BLaER1 (cell line): Measurements from ENCODE around the gene HDAC2.
"Not testable (repeated sequence)": the region's sequence is repeated elsewhere in the genome, so short reads cannot be mapped to it uniquely, and the experiment has no call there.

Experiments
- H3K27ac ChIP-seq: shearing (Covaris generic); formaldehyde crosslinking; 2 replicates; pipeline ENCODE4 v1.8.1; 2022
- H3K27me3 ChIP-seq: shearing (Covaris generic); formaldehyde crosslinking; 2 replicates; pipeline ENCODE4 v1.8.1; 2022
- H3K36me3 ChIP-seq: shearing (Covaris generic); formaldehyde crosslinking; 2 replicates; pipeline ENCODE4 v1.8.1; 2022
- H3K4me1 ChIP-seq: shearing (Covaris generic); formaldehyde crosslinking; 2 replicates; pipeline ENCODE4 v1.8.1; 2022
- H3K4me2 ChIP-seq: shearing (Covaris generic); formaldehyde crosslinking; 2 replicates; pipeline ENCODE4 v1.8.1; 2022
- H3K4me3 ChIP-seq: shearing (Covaris generic); formaldehyde crosslinking; 2 replicates; pipeline ENCODE4 v1.8.1; 2022
- H3K9ac ChIP-seq: shearing (Covaris generic); formaldehyde crosslinking; 2 replicates; pipeline ENCODE4 v1.8.1; 2022
- H3K9me3 ChIP-seq: shearing (Covaris generic); formaldehyde crosslinking; 2 replicates; pipeline ENCODE4 v1.8.1; 2022
- H4K20me1 ChIP-seq: shearing (Covaris generic); formaldehyde crosslinking; 2 replicates; pipeline ENCODE4 v1.8.1; 2022
- Cebpa-rat ChIP-seq: shearing (Covaris generic); IDR thresholded peaks from 2 replicates; pipeline ENCODE4 v1.8.1; 2022

Gene HDAC2

DNA sequence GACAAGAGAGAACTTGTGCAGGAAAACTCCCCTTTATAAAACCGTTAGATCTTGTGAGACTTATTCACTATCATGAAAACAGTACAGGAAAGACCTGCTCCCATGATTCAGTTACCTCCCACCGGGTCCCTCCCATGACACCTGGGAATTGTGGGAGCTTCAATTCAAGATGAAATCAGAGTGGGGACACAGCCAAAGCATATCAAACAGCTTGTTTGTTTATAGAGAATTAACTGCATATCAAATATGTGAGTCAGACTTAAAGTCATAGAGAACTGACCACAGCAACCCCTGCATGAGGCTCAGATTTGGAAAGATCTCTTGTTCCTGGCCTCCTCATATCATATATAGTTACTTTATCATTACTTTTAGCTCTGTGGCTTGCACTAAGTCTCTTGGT, 29.1 kb upstream of the HDAC2 start:
- Histone ChIP-seq H3K4me1 (no peaks in the 10 kb centered on the region), H3K27me3 (no peaks in the 10 kb centered on the region), H3K4me3 (no peak overlapping the region), H3K4me2 (no peak overlapping the region), H3K9me3 (0 out of 2 replicates have a peak, but pooled peaks cover 6% of the 10 kb centered on the region), H3K9ac (no peak overlapping the region), H3K36me3 (no peaks in the 10 kb centered on the region), H4K20me1 (no peaks in the 10 kb centered on the region), H3K27ac (no peak overlapping the region)
- TF ChIP-seq Cebpa-rat: no peak

DNA sequence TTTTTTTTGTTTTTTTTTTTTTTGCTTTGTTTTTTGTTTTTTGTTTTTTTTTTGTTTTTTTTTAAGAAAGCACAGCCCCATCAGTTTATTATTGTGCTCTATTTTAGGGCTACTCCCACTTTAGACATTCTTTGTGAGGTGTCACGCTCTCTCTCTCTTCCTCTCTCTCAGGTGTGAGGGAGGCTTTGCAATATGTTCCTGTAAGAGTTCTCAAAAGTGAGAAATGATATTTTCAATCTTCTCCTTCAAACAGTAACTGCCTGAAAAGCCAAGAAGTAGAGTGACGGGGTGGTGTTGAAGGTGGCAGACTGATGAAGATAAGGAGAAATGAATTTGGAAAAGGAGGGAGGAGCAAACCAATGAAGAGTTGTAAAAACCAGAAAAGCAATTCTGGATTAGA, 28.3 kb upstream of the HDAC2 start:
- H4K20me1 ChIP-seq: no peaks in the 10 kb centered on the region
- no peaks in the 10 kb centered on the region for H3K4me1 ChIP-seq
- no peak for TF ChIP-seq Cebpa-rat
- H3K36me3 ChIP-seq: no peaks in the 10 kb centered on the region
- no peak overlapping the region for H3K4me2 ChIP-seq
- H3K27me3 ChIP-seq: no peaks in the 10 kb centered on the region
- no peak overlapping the region for H3K27ac ChIP-seq
- no peak overlapping the region for H3K4me3 ChIP-seq
- H3K9me3 ChIP-seq: 0 out of 2 replicates have a peak, but pooled peaks cover 6% of the 10 kb centered on the region
- H3K9ac ChIP-seq: no peak overlapping the region

DNA sequence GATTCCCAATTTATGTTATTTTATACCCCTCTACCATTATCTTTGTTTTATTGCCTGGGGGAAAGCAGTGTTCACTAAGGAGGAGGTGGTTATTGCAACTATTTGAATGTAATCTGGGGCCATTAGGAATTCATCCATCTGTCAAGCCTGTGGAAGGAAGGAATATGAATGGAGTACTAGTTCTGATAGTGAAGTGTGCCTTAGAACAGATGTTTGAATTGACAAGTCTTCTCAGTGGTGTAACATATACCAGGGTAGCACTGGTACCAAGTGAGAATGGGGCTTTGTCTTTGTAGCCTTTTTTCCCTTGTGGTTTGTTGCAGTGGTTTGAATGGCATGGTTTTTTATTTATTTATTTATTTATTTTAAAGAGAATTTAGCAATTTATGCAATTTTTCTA, 27.9 kb upstream of the HDAC2 start:
- no peak overlapping the region for H3K4me2 ChIP-seq
- H3K4me1 ChIP-seq: no peaks in the 10 kb centered on the region
- H3K9ac ChIP-seq: no peak overlapping the region
- no peaks in the 10 kb centered on the region for H3K27me3 ChIP-seq
- no peaks in the 10 kb centered on the region for H3K36me3 ChIP-seq
- H4K20me1 ChIP-seq: no peaks in the 10 kb centered on the region
- H3K4me3 ChIP-seq: no peak overlapping the region
- no peak for TF ChIP-seq Cebpa-rat
- H3K27ac ChIP-seq: no peak overlapping the region
- 0 out of 2 replicates have a peak, but pooled peaks cover 6% of the 10 kb centered on the region for H3K9me3 ChIP-seq

DNA sequence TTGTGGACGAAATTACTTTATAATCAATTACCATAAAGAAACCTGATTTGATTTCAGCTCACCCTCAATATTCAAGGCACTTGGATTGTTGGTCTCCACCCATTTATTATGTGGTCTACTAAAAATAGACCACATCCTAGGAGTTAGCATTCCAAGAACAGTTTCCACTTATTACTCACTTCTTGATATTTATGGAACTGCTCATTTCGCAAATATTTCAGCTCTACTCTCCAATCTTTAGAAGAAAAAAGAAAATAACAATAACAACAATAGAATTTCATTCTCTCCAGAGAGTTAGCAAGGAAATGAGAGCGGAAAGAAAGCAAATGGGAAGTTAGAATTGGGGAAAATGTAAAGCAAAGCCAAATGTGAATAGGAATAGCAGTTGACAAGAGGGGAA, 26.2 kb upstream of the HDAC2 start:
- Histone ChIP-seq H3K4me2 (no peak overlapping the region), H3K9me3 (0 out of 2 replicates have a peak, but pooled peaks cover 6% of the 10 kb centered on the region), H3K4me1 (no peaks in the 10 kb centered on the region), H3K4me3 (no peak overlapping the region), H3K27ac (no peak overlapping the region), H3K9ac (no peak overlapping the region), H3K27me3 (no peaks in the 10 kb centered on the region), H4K20me1 (no peaks in the 10 kb centered on the region), H3K36me3 (no peaks in the 10 kb centered on the region)
- no peak for TF ChIP-seq Cebpa-rat

DNA sequence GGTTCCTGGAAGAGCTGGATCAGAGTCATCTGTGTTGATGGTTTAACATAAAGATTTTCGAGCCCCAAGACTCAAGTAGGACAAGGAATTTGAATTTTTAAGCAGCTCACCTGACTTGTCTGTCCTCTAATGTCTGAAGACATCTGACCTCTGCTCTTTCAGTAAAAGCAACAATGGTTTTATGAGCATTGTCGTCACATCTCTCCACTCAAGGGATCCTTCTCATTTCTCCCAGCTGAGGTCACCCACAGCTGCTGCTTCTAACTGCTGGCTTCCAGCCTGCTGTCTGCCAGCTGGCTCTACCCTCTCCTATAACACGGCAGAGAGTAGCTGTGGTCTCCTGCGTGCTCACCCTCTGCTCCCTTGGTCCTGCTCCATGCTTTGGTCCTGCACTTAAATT, 24.7 kb upstream of the HDAC2 start:
- Histone ChIP-seq H3K9me3 (0 out of 2 replicates have a peak, but pooled peaks cover 6% of the 10 kb centered on the region), H3K27ac (no peak overlapping the region), H4K20me1 (no peaks in the 10 kb centered on the region), H3K4me1 (no peaks in the 10 kb centered on the region), H3K4me3 (no peak overlapping the region), H3K27me3 (no peaks in the 10 kb centered on the region), H3K36me3 (no peaks in the 10 kb centered on the region), H3K4me2 (no peak overlapping the region), H3K9ac (no peak overlapping the region)
- TF ChIP-seq Cebpa-rat: no peak

DNA sequence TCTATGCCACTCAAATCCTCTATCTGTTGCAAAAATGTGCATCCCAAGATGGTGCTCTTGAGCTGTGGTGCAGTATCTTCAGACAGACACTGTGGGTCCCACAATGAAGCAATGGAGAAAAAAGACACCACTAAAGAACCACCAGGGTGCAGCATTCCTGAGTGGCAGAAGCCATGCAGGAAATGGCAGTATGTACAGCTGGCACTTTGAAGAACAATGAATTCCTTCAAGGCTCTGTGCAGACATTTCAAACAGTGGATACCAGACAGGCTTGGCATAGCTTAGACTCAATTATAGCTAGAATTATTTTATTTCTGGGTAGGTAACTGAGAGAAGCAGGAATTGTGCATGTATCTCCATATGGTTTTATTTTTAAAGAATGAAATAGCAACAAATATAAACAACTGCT, 24.0 kb upstream of the HDAC2 start:
- H3K4me1 ChIP-seq: no peaks in the 10 kb centered on the region
- H3K9ac ChIP-seq: no peak overlapping the region
- no peak for TF ChIP-seq Cebpa-rat
- no peaks in the 10 kb centered on the region for H3K36me3 ChIP-seq
- no peak overlapping the region for H3K27ac ChIP-seq
- no peak overlapping the region for H3K4me2 ChIP-seq
- H3K4me3 ChIP-seq: no peak overlapping the region
- 0 out of 2 replicates have a peak, but pooled peaks cover 5% of the 10 kb centered on the region for H3K9me3 ChIP-seq
- H3K27me3 ChIP-seq: no peaks in the 10 kb centered on the region
- H4K20me1 ChIP-seq: no peaks in the 10 kb centered on the region

DNA sequence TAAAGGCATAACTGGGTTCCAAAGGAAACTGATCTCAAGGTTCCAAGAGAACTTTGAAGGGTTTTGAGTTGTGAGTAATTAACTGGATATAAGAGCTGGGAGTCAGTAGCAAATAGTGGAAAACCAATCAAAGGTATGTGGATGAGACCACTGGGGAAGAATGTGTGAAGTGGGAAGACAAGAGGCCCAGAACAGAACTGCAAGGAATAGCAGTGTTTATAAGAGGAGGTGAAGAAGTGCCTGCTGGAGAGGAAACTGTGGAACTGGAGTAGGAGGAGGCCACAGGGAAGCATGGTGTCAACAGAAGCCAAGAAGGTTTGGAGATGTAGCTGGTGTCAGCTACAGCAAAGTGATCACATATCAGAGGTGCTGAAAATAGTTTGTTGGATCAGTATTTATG, 18.7 kb upstream of the HDAC2 start:
- Histone ChIP-seq H3K27ac (no peak overlapping the region), H3K36me3 (no peaks in the 10 kb centered on the region), H3K4me2 (no peak overlapping the region), H4K20me1 (no peaks in the 10 kb centered on the region), H3K9ac (no peak overlapping the region), H3K4me3 (no peak overlapping the region), H3K9me3 (no peaks in the 10 kb centered on the region), H3K4me1 (no peaks in the 10 kb centered on the region), H3K27me3 (no peaks in the 10 kb centered on the region)
- TF ChIP-seq Cebpa-rat: no peak

DNA sequence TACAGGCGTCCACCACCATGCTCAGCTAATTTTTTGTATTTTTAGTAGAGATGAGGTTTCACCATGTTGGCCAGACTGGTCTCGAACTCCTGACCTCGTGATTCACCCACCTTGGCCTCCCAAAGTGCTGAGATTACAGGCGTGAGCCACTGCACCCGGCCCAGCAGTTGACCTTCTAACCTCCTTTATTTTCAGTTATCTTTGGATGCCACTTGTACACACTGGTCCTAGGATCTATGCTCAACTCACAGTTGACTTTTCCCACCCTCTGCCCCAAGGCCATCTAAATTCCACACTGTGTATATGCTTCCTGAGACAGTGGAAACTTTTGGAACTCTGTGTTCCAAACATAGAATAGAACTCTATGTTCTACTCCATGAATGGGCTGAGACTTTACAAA, 11.7 kb upstream of the HDAC2 start:
- not testable (repeated sequence) for H3K9ac ChIP-seq, H4K20me1 ChIP-seq, H3K4me3 ChIP-seq, H3K36me3 ChIP-seq, H3K9me3 ChIP-seq, H3K4me2 ChIP-seq, H3K27me3 ChIP-seq, H3K4me1 ChIP-seq, H3K27ac ChIP-seq

DNA sequence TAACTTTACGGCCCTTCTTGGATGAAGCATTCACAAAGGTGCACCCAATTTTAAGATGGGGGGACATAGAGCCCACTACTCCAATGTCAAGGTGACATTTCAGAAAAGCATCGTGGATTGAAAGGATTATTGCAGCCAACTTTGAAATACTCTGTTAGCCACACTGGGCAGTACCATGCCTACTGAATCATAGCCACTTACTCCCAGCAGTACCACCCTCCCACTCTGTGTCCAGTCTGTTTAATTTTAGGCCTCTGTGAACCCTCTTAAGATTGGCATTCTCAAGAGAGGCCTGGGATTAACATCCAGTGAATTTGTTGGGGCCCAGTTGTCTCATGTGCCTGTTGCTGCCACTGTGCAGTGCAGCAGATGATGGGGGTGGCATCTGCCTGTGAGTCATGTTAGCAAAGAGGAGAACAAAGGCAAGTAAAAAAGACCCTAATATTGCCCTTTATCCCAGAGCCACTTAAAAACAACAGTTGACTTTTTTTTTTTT, 11.2 kb upstream of the HDAC2 start:
- TF ChIP-seq Cebpa-rat: no peak
- peaks cover 7% of the 10 kb centered on the region for H3K4me1 ChIP-seq

DNA sequence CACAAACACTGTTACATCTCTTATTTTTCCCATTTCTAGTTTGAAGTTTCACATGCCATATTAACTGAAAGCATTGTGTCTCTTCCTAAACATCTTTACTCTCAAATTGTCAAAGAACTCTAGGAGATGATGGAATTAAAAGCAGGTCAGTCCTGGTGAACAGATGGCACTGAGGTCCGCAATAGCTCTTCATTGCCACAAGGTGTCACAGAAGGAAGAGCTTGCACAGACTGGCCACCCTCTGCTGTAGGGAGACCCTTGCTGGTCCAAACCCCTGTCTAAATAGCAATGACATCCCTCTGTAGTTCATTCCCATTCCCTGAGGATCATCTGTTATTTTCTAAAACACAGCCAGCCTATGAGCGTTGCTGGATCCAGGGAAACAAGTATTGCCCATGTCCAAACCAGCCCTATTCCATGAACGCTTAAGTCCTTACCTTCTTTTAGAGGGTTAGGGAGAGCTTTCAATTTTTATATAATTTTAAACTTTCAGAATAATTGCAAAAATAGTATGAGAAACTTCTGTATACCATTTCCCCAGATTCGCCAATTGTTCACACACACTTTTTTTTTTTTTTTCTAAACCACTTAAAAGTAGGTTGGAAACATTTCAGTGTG, 10.1 kb upstream of the HDAC2 start:
- Histone ChIP-seq H3K27me3 (no peaks in the 10 kb centered on the region), H3K4me2 (no peak overlapping the region), H3K27ac (no peak overlapping the region), H4K20me1 (no peaks in the 10 kb centered on the region), H3K4me3 (no peak overlapping the region), H3K9me3 (no peaks in the 10 kb centered on the region), H3K4me1 (peaks cover 15% of the 10 kb centered on the region), H3K9ac (no peak overlapping the region), H3K36me3 (no peaks in the 10 kb centered on the region)
- no peak for TF ChIP-seq Cebpa-rat

More for the DNA sequence above, 11.2 kb upstream of the HDAC2 start:
- Histone ChIP-seq H4K20me1 (no peaks in the 10 kb centered on the region), H3K9me3 (no peaks in the 10 kb centered on the region), H3K4me2 (no peak overlapping the region), H3K27me3 (no peaks in the 10 kb centered on the region), H3K27ac (no peak overlapping the region), H3K36me3 (no peaks in the 10 kb centered on the region), H3K9ac (no peak overlapping the region), H3K4me3 (no peak overlapping the region)

DNA sequence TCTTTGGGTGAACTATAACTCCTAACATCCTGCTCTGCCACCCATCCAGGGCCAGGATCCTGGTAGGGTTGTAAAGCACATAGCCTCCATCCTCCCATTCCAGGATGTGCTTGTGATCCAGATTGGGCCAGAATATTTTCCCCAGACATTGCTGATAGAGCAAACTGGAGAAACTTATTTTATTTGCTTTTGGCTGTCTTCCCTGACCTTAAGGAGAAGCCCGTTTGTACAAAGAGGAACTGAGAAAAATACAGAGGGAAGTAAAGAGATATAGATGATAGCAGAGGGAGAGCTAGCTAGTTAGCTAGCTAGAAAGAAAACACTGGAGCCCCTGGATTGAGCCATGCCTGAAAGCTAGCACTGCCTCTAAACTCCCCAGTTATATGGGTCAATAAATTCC, 9.0 kb upstream of the HDAC2 start:
- Histone ChIP-seq H3K4me3 (no peak overlapping the region), H3K27ac (no peak overlapping the region), H3K9me3 (no peaks in the 10 kb centered on the region), H3K36me3 (no peaks in the 10 kb centered on the region), H3K9ac (no peak overlapping the region), H4K20me1 (no peaks in the 10 kb centered on the region), H3K4me1 (peaks cover 16% of the 10 kb centered on the region), H3K27me3 (no peaks in the 10 kb centered on the region), H3K4me2 (peak overlapping the region; percentile 28; the same call in 1 of the 2 replicates)
- no peak for TF ChIP-seq Cebpa-rat
